ENCODE results near the gene WASF3.

GRCh38 chr13:26679411-26680122, 122.1 kb downstream of the WASF3 start:
- TF ChIP-seq CTCF (IDR thresholded peaks at IDR 0.05), result no peak
- no peak for TF ChIP-seq POLR2A (IDR thresholded peaks at IDR 0.05)
